Stimulated activated CD4-positive, alpha-beta T cell treated with anti-CD3 and anti-CD28 coated beads, Interleukin-2, amount 100 ng/mL, for 24 hours (primary cell): ENCODE results near the gene DONSON.

ENCODE experiments used
- DNase-seq, 2 donors: peaks; one replicate each; pipeline ENCODE4 v3.0.0-alpha.2; 2020

Gene DONSON

GRCh38 chr21:33560965-33561364, 27.5 kb downstream of the DONSON start:
- no peak for DNase-seq

DNA sequence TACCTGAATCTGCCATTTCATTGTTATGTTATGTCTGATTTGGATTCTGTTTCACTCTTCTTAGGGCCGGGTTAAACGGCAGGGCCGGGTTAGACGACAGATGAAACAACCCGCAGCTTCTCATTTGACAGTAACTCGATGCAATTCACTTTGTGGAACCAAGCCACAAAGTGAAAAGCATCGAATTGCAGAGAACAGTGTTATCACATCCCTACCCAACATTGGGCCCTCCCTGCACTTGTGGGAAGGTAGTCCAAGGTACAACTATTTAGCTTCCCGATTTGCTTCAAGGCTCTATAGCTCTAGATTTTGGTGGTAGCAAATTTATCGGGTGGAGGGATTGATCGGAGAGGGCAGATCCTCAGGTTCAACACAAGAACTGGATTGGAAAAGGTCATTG, 28.7 kb downstream of the DONSON start:
- no peak for DNase-seq

DNA sequence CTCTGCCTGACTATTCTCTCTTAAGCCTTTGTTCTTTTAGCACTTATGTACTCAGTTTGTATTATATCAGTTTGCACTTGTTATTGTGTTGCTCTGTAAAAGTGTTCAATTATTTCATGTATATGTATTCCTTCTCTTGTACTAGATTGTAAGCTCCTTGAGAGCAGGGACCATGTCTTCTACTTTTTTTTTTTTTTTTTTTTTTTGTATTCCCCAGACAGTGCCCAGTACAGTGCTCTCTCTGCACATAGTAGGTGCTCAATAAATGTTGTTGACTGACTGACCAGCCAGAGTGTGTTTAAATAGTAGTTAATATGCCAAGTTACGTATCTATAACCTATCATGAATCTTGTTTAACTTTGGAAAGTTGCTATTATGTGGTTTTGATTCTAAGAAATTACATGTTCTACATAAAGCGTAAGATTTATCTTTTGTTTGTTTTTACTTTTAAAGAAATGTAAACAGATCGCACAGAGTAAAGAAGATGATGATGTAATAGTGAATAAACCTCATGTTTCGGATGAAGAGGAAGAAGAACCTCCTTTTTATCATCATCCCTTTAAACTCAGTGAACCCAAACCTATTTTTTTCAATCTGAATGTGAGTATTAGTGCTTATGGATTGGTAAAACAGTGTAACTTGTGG, 29.6 kb downstream of the DONSON start:
- DNase-seq = no peak

- no peak for DNase-seq
Measured at GRCh38 chr21:33557447-33557846, 31.0 kb downstream of the DONSON start.

GRCh38 chr21:33554982-33555344, 33.5 kb downstream of the DONSON start:
- no peak for DNase-seq

DNA sequence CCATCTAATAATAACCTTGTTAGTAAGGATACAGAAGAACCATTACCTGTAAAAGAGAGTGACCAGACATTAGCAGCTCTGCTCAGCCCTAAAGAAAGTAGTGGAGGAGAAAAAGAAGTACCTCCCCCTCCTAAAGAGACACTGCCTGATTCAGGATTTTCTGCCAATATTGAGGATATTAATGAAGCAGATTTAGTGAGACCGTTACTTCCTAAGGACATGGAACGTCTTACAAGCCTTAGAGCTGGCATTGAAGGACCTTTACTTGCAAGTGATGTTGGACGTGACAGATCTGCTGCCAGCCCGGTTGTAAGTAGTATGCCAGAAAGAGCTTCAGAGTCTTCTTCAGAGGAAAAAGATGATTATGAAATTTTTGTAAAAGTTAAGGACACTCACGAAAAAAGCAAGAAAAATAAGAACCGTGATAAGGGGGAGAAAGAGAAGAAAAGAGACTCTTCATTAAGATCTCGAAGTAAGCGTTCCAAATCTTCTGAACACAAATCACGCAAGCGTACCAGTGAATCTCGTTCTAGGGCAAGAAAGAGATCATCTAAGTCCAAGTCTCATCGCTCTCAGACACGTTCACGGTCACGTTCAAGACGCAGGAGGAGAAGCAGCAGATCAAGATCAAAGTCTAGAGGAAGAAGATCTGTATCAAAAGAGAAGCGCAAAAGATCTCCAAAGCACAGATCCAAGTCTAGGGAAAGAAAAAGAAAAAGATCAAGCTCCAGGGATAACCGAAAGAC, 34.1 kb downstream of the DONSON start:
- DNase-seq = no peak

GRCh38 chr21:33552999-33553598, 35.4 kb downstream of the DONSON start:
- DNase-seq = no peak

DNA sequence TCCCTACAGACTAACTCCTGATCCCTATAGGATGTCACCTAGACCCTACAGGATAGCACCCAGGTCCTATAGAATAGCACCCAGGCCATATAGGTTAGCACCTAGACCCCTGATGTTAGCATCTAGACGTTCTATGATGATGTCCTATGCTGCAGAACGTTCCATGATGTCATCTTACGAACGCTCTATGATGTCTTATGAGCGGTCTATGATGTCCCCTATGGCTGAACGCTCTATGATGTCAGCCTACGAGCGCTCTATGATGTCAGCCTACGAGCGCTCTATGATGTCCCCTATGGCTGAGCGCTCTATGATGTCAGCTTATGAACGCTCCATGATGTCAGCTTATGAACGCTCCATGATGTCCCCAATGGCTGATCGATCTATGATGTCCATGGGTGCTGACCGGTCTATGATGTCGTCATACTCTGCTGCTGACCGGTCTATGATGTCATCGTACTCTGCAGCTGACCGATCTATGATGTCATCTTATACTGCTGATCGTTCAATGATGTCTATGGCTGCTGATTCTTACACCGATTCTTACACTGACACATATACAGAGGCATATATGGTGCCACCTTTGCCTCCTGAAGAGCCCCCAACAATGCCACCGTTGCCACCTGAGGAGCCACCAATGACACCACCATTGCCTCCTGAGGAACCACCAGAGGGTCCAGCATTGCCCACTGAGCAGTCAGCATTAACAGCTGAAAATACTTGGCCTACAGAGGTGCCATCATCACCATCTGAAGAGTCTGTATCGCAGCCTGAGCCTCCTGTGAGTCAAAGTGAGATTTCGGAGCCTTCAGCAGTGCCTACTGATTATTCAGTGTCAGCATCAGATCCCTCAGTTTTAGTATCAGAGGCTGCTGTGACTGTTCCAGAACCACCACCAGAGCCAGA, 36.1 kb downstream of the DONSON start:
- no peak for DNase-seq

GRCh38 chr21:33551664-33552063, 36.8 kb downstream of the DONSON start:
- no peak for DNase-seq

DNA sequence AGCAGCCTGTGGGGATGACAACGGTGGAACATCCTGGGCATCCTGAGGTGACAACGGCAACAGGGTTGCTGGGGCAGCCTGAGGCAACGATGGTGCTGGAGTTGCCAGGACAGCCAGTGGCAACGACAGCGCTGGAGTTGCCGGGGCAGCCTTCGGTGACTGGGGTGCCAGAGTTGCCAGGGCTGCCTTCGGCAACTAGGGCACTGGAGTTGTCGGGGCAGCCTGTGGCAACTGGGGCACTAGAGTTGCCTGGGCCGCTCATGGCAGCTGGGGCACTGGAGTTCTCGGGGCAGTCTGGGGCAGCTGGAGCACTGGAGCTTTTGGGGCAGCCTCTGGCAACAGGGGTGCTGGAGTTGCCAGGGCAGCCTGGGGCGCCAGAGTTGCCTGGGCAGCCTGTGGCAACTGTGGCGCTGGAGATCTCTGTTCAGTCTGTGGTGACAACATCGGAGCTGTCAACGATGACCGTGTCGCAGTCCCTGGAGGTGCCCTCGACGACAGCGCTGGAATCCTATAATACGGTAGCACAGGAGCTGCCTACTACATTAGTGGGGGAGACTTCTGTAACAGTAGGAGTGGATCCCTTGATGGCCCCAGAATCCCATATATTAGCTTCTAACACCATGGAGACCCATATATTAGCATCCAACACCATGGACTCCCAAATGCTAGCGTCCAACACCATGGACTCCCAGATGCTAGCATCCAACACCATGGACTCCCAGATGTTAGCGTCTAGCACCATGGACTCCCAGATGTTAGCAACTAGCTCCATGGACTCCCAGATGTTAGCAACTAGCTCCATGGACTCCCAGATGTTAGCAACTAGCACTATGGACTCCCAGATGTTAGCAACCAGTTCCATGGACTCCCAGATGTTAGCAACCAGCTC, 37.5 kb downstream of the DONSON start:
- DNase-seq = no peak

DNA sequence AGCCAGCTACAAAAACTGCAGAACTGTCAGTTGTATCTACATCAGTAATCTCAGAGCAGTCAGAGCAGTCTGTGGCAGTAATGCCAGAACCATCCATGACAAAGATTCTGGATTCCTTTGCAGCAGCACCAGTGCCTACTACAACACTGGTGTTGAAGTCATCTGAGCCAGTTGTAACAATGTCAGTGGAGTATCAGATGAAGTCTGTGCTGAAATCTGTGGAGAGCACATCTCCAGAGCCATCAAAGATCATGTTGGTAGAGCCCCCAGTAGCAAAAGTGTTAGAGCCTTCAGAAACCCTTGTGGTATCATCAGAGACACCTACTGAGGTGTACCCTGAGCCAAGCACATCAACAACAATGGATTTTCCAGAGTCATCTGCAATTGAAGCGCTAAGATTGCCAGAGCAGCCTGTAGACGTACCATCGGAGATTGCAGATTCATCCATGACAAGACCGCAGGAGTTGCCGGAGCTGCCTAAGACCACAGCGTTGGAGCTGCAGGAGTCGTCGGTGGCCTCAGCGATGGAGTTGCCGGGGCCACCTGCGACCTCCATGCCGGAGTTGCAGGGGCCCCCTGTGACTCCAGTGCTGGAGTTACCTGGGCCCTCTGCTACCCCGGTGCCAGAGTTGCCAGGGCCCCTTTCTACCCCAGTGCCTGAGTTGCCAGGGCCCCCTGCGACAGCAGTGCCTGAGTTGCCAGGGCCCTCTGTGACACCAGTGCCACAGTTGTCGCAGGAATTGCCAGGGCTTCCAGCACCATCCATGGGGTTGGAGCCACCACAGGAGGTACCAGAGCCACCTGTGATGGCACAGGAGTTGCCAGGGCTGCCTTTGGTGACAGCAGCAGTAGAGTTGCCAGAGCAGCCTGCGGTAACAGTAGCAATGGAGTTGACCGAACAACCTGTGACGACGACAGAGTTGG, 38.4 kb downstream of the DONSON start:
- DNase-seq = no peak

GRCh38 chr21:33546086-33546485, 42.4 kb downstream of the DONSON start:
- no peak for DNase-seq

GRCh38 chr21:33544451-33545195, 43.9 kb downstream of the DONSON start:
- no peak for DNase-seq

DNA sequence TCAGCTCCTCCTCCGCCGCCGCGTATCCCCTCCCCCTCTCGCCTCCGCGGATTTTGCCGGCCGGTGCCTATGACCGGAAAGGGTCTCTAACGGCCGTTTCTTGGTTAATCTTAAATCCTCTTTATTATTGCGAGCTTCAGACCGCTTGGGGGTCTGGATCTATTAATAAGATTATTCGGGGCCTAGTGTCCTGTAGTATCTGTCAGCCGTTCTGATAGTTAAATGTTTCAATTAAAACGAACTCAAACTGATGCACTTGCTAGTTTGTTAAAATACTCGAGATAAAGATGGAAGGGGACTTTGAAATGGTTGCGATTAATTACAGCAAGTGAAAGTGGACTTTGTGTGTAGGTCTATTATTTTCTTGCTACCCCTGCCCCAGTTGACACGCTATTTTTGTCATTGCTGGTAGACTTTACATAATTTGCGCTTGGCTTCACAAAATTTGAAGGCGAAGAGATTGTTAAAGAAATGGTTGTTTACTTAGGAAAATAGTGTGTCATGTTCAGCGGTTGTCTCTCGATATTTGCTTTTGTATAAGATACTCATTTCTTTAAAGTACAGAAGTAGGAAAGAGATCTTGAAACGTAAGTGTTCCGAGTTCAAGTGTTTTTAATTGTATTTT, 44.9 kb downstream of the DONSON start:
- DNase-seq = peak; percentile 79 to 83

DNA sequence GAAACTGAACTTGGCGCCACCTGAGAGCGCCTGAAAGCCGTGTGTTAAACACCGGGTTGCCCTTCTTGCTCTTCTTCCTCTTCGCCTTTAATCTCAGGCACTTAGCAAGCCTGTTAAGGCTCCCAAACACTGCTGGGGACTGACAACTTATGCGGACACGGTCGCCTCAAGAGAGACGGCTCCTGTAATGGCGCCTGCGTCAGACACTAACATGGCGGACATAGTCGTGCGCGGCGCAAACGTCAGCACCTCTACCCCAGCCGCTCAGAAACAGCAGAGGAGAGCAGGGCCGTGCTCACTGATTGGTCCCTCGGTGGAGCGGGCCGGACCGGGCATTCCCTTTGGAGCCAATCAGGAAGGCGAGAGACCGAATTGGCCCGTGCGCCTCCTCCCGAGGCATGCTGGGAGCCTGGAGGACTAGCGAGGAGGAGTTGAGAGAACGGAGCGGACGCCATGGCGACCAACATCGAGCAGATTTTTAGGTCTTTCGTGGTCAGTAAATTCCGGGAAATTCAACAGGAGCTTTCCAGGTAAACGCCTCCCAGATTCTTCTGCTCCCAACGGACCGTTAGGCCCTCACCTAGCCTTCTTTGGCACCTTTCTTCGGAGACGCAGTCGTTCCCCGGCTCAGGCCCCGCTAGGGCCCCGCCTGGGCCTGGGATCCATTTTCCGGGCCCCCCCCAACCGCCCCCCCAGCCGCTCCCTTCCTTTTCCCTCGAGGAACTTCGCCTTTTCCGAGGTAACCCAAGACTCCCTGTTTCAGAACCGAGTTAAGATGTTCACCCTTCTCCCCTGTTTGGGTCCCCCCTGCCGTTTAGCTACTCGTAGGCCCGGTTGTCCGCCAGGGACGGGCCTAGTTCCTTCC, 45.6 kb downstream of the DONSON start, which contains the start of gene SON:
TSS of gene SON (plus strand) at position 399 of the 865 bp plus-strand sequence. CDS start at position 454, 55 bp downstream.
- peak; percentile 96 for DNase-seq

GRCh38 chr21:33541756-33542639, 46.5 kb downstream of the DONSON start, which contains the start of gene GART:
TSS of gene GART (minus strand) at chr21:33542117. CDS start at chr21:33539315, 2,802 bp downstream.
- DNase-seq = peak; percentile 87 to 89

GRCh38 chr21:33541105-33541711, 47.3 kb downstream of the DONSON start:
- DNase-seq = peak in 1 of 2 donors; percentile 28
